ENCODE measurements around the gene ANGPT4. TPM values are rescaled to one million over a fixed set of nuclear protein-coding genes. Genes with fewer than 3 reads are reported as not detected.

The ANGPT4 gene
- total and polyA plus RNA-seq, 2 of the 8 experiments (the other 6 are each of a cell fraction or from before 2014, with no cell fraction given), result 0.07 to 0.33 TPM

- Histone ChIP-seq H3K18ac (ENCODE audit: extremely low read depth, low read length) (peak overlapping the region; percentile 93), H4K91ac (replicated peaks; ENCODE audit: insufficient read length, low read length) (peak overlapping the region; percentile 5), H4K20me1 (replicated peaks in 1 of 2; ENCODE audit: control insufficient read depth in 1 of 2, insufficient read depth in 2 of 2, low read length in 2 of 2) (no peaks in the 10 kb centered on the region), H3K4ac (replicated peaks; ENCODE audit: insufficient read length, low read depth, low read length) (no peak overlapping the region), H4K5ac (ENCODE audit: insufficient read length, low read depth, low read length) (no peak overlapping the region), H2BK5ac (ENCODE audit: low read depth, low read length) (peak overlapping the region; percentile 66; the same call in 1 of the 2 replicates), H3K14ac (ENCODE audit: insufficient read length) (no peak overlapping the region), H3K9ac (replicated peaks in 1 of 4; ENCODE audit: extremely low read depth in 1 of 4, low read depth in 3 of 4, low read length in 3 of 4) (no peak overlapping the region), H2AFZ (ENCODE audit: low read length) (no peak overlapping the region), H2AK5ac (ENCODE audit: low read depth, low read length) (no peak overlapping the region), H4K8ac (ENCODE audit: extremely low read depth, insufficient read depth, low read length) (no peak overlapping the region), H2BK120ac (replicated peaks; ENCODE audit: low read depth, low read length) (no peak overlapping the region), H3K36me3 (ENCODE audit: control insufficient read depth in 2 of 4, insufficient read depth in 4 of 4, low read length in 3 of 4) (no peaks in the 10 kb centered on the region), H3K79me2 (ENCODE audit: control insufficient read depth in 1 of 2, insufficient read depth in 2 of 2, low read length in 2 of 2) (no peaks in the 10 kb centered on the region), H3K4me3 (ENCODE audit: extremely low read depth in 1 of 4, insufficient read depth in 2 of 4, low read depth in 3 of 4, low read length in 4 of 4) (peak overlapping the region in 2 of 4 experiments; percentile 14 to 43; a peak in 1 of 8 replicates), H3K79me1 (ENCODE audit: low read depth, low read length) (no peaks in the 10 kb centered on the region), H3K4me1 (replicated peaks in 1 of 4; ENCODE audit: control insufficient read depth in 3 of 4, insufficient read depth in 4 of 4, low read length in 3 of 4) (peaks cover 0 to 14% (median 8%) of the 10 kb centered on the region in 4 experiments; a peak in 5 of 7 replicates), H2BK15ac (ENCODE audit: low read length) (peak overlapping the region; percentile 8; the same call in 1 of the 2 replicates), H3K4me2 (ENCODE audit: insufficient read depth in 1 of 2, low read depth in 2 of 2, low read length in 2 of 2) (peak overlapping the region; percentile 38 to 46; a peak in 2 of 4 replicates), H2BK20ac (ENCODE audit: low read length) (0 out of 2 replicates have a peak overlapping the region, but pooled peaks have one; percentile 40), H3K9me3 (ENCODE audit: insufficient read depth in 2 of 2, low read depth in 1 of 2, low read length in 1 of 2) (no peaks in the 10 kb centered on the region), H3K23ac (ENCODE audit: insufficient read length) (no peak overlapping the region), H3K27me3 (replicated peaks in 1 of 4; ENCODE audit: control insufficient read depth in 3 of 4, extremely low read depth in 1 of 4, insufficient read depth in 3 of 4, low read length in 3 of 4) (no peaks in the 10 kb centered on the region), H3K56ac (replicated peaks; ENCODE audit: insufficient read length, low read depth, low read length) (no peak overlapping the region), H3K23me2 (ENCODE audit: low read depth, low read length) (no peaks in the 10 kb centered on the region), H3K27ac (ENCODE audit: low read depth, low read length) (no peak overlapping the region), H2BK12ac (ENCODE audit: low read depth, low read length) (peak overlapping the region; percentile 77; the same call in 1 of the 2 replicates)
- ChIA-PET CTCF (ENCODE audit: partially characterized antibody) (interaction anchor here (0.6 to 8.5 kb wide), 4 partner anchors 12 to 382 kb away, joined by 3 to 83 read pairs (median 6); no protein-coding TSS in a partner anchor), POLR2A (ENCODE audit: partially characterized antibody) (no interaction called here)
- 73% methylated on average over 9 of the region's 9 CpGs; no CpG with 5 or more reads in 1 of the 2 experiments for WGBS, 2 experiments (ENCODE audit: extremely low coverage in 1 of 2, insufficient coverage in 1 of 2, insufficient read length in 1 of 2, insufficient replicate concordance in 2 of 2, low coverage in 1 of 2, low lambda C conversion rate in 2 of 2, missing lambda C conversion rate in 1 of 2)
- TF ChIP-seq CEBPB (IDR thresholded peaks at IDR 0.05; ENCODE audit: low read depth, low read length) (no peak), SIN3A (conservative IDR thresholded peaks at IDR 0.05 in 1 of 2, IDR thresholded peaks at IDR 0.05 in 1 of 2; ENCODE audit: low read depth in 1 of 2, low read length in 2 of 2) (no peak), TEAD4 (IDR thresholded peaks at IDR 0.05; ENCODE audit: low read depth, low read length) (peak; percentile 50), KDM1A (IDR thresholded peaks at IDR 0.05; ENCODE audit: borderline replicate concordance, low read length) (0 out of 2 replicates have a peak, but pooled peaks have one; percentile 25)
- no peak for DNase-seq (ENCODE audit: low read depth in 1 of 2, low spot score in 2 of 2)
- FAIRE-seq, result no peak
Measured at GRCh38 chr20:944148-944547, 28.0 kb upstream of the ANGPT4 start.
